Upper lobe of right lung (tissue), 1 donor: Measurements from ENCODE around the gene TMEM59L. TPM values are rescaled to one million over a fixed set of nuclear protein-coding genes. Genes with fewer than 3 reads are reported as not detected.
A peak's percentile ranks its signal among the peaks of the same experiment; 100 is the strongest.

Experiments used
- ATAC-seq: fragments of 200-7000 bp; cut with Tn5 transposase; one replicate; pipeline ENCODE4 v1.9.1; 2020; ENCODE audit warnings: mild to moderate bottlenecking, moderate library complexity
- DNase-seq: peaks from one replicate; pipeline ENCODE4 v3.0.0-alpha.2; 2020
- H3K27ac ChIP-seq: fragments of 200-600 bp; one replicate; pipeline ENCODE4 v1.8.0; 2022
- H3K27me3 ChIP-seq: fragments of 200-600 bp; one replicate; pipeline ENCODE4 v1.8.0; 2022; ENCODE audit warnings: mild to moderate bottlenecking
- H3K36me3 ChIP-seq: fragments of 200-600 bp; one replicate; pipeline ENCODE4 v1.8.0; 2022
- H3K4me1 ChIP-seq: fragments of 200-600 bp; one replicate; pipeline ENCODE4 v1.8.0; 2022
- H3K4me3 ChIP-seq: fragments of 200-600 bp; one replicate; pipeline ENCODE4 v1.8.0; 2022; ENCODE audit warnings: mild to moderate bottlenecking
- H3K9me3 ChIP-seq: fragments of 200-600 bp; one replicate; pipeline ENCODE4 v1.8.0; 2022
- intact Hi-C: fragments of 100-400 bp; cut with DNase I; formaldehyde crosslinking; loops from one replicate; pipeline ENCODE4 v1.11.0; 2022
- total RNA-seq: library from RNA; stranded (reverse); fragmentation: NEBNext Ultra II Directional; extraction: Animal tissue kit (Norgen Biotek cat#: 25700); gene quantifications from one replicate; pipeline ENCODE4 v1.2.1, GENCODE V29; 2021
- TF ChIP-seq, protein P1 (sequence below): fragments of 200-600 bp; IDR thresholded peaks from one replicate; pipeline ENCODE4 v1.8.0; 2022; ENCODE audit warnings: antibody characterized with exemption
- donor health status: DM: no; HTN: yes; CAD: no; lungs with severe emphysema.

Gene TMEM59L
- total RNA-seq, 1 donor from 2014 or later = 2.2 TPM

DNA sequence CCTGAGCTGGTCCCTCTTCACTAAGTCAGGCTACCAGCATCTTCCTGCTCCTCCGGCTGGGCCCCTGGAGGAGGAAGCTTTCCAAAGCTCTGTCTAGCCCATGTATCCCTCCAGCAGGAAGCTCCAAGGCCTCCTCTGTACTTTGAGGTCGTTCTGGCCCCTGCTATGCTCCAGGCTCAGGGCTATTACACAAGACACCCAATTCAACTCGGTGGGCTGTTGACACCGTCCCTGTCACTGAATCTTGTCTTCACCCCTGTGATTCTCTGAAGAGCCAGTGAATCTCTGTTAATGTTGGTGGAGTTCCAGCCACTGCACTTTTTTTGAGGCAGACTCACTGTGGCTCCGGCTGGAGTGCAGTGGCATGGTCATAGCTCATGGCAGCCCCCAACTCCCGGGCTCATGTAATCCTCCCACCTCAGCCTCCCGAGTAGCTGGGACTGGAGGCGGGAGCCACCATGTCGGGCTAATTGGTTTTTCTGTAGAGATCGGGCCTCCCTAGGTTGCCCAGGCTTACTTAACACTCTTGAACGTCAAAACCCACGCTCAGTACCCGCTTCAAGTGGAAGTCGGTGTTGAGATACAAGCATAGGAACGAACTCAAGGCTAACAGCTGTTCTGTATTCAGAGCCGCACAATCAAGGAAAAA lies 24.6 kb upstream of the TMEM59L start:
- TF ChIP-seq, protein P1, sequence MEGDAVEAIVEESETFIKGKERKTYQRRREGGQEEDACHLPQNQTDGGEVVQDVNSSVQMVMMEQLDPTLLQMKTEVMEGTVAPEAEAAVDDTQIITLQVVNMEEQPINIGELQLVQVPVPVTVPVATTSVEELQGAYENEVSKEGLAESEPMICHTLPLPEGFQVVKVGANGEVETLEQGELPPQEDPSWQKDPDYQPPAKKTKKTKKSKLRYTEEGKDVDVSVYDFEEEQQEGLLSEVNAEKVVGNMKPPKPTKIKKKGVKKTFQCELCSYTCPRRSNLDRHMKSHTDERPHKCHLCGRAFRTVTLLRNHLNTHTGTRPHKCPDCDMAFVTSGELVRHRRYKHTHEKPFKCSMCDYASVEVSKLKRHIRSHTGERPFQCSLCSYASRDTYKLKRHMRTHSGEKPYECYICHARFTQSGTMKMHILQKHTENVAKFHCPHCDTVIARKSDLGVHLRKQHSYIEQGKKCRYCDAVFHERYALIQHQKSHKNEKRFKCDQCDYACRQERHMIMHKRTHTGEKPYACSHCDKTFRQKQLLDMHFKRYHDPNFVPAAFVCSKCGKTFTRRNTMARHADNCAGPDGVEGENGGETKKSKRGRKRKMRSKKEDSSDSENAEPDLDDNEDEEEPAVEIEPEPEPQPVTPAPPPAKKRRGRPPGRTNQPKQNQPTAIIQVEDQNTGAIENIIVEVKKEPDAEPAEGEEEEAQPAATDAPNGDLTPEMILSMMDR = no peak
- DNase-seq = no peak
- no peak for ATAC-seq
- intact Hi-C loops = no loop called here
- H3K4me1 ChIP-seq = peaks cover 20% of the 10 kb centered on the region
- H3K9me3 ChIP-seq = no peaks in the 10 kb centered on the region
- no peaks in the 10 kb centered on the region for H3K27me3 ChIP-seq
- H3K4me3 ChIP-seq = peak overlapping the region; percentile 88
- peak overlapping the region; percentile 90 for H3K27ac ChIP-seq
- H3K36me3 ChIP-seq = peaks cover 15% of the 10 kb centered on the region

DNA sequence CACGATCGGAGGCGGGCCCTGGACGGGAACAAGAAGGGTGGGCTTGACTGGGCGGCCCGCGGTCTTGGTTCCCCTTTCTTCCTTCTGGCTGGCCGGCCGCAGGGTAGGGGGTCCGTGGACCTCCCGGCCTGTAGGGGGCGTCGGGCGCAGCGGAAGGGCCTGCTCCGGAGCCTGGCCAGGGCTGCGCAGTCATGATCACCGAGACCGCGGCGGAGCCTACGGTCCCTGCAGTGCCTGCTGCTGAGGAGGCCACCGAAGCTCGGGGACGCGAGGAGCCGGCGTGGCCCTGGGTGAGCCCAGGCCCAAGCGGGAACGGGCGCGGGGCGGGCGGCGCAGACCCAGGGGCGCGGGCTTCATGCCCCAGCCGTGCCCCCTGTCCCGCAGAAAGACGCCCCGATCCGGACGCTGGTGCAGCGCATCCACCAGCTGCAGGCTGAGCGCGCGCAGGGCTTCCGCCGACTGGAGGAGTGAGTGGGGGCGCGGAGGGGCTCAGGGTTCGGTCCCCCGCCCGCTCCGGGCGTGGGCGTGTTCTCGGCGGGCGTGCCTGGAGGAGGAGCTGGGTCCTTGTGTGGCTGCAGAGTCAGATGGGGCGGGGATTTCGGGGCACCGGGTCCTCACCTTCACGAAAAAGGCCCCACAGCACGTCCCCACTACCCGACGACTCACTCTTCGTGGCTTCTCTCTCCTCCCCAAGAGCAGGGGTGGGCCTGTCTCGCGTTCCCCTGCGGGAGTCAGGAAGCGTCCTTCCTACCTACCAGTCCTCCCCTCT lies 23.9 kb upstream of the TMEM59L start, which contains the start of gene REX1BD:
REX1BD (plus strand) TSS at position 188 of the 769 bp plus-strand sequence; CDS start at position 192, 4 bp downstream.
- H3K4me1 ChIP-seq = peaks cover 20% of the 10 kb centered on the region
- peak within 1 kb of the TSS; percentile 90 for H3K27ac ChIP-seq
- no peaks in the 10 kb centered on the region for H3K9me3 ChIP-seq
- peak; percentile 92 for DNase-seq
- intact Hi-C loops = no loop called here
- no peaks in the 10 kb centered on the region for H3K27me3 ChIP-seq
- peak within 1 kb of the TSS; percentile 88 for H3K4me3 ChIP-seq
- TF ChIP-seq, protein P1 = peak; percentile 94
- ATAC-seq = peak; percentile 94
- H3K36me3 ChIP-seq = peaks cover 15% of the 10 kb centered on the region

DNA sequence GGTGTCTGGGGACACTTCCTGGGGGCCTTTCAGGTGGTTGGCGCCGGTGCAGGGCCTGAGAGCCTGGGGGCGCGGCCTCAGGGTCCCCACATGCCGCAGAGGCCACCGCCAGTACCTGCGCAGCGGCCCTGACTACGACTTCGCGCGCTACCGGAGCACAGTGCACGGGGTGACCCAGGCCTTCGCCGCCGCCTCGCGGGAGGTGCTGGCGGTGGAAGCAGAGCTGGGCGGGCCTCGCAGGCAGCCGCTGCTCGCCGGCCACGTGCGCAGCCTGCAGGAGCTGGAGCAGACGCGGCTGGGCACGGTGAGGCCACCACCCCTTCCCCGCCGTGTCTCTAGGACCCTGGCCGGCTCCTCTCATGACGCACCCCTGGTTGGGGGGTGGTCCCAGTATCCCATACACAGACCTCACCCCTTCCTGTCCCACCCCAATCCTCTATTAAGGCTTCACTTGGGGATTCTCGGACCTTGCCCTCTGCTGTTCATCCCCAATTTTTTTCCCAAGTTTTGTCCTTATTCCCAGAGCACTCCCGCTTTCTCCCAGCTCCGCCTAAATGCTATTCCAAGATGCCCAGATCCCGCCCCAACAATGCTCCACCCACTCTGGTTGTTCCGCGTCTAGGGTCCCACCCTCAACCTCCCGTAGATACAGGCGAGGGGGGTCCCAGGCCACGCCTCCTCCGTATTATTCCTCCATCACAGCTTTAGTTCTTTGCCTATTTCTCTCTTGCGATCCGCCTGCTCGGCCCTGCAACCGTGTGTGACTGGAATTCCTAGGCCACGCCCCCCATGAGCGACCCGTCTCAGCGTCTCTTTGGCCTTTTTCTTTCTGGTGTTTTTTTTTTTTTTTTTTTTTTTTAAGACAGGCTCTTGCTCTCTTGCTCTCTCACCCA lies 23.0 kb upstream of the TMEM59L start:
- Histone ChIP-seq H3K27me3 (no peaks in the 10 kb centered on the region), H3K36me3 (peaks cover 15% of the 10 kb centered on the region), H3K9me3 (no peaks in the 10 kb centered on the region), H3K27ac (peak overlapping the region; percentile 90), H3K4me1 (peaks cover 23% of the 10 kb centered on the region), H3K4me3 (peak overlapping the region; percentile 88)
- TF ChIP-seq, protein P1 = no peak
- peak; percentile 77 for ATAC-seq
- DNase-seq = peak; percentile 90
- intact Hi-C loops = loop anchor here (10.0 kb wide), 1 partner anchor 265 kb away; no protein-coding TSS in a partner anchor

DNA sequence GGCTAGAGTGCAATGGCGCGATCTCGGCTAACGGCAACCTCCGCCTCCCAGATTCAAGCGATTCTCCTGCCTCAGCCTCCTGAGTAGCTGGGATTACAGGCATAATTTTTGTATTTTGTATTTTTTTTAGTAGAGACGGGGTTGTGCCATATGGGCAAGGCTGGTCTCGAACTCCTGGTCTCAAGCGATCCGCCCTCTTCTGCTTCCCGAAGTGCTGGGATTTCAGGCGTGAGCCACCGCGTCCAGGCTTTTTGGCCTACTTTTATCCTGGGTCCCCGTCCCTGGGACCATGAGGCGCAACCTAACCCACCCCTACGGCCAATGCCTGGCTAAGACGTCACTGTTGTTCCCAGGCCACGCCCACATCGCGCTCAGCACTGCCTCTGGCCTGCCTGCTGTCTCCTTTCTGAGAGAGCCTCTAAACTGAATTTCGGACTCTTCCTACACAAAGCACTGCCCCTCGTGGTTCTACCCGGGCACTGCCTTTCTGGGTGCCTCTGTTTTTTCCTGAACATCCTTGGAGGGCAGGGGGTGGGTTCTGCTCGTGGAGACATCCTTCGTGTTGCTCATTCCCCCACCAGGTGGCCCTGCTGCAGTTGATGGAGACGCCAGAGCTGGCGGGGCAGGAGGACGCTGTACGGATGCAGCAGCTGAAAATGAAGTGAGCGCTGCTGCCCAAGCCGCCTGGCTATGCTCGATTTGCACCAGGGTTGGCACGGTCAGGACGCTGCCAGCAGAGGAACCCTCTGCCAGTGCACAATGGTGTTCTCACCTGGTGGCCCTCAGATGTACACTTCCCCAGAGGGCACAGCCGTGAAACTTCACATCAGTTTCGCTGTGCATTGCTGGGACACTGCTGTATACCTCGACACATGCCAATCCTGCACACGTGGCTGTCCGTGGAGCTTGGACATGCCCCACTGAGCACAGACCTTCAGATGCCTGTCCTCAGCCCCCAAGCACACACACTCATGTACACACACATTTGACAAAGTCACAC lies 22.1 kb upstream of the TMEM59L start:
- DNase-seq (peak; percentile 62), ATAC-seq (no peak)
- peaks cover 28% of the 10 kb centered on the region for H3K4me1 ChIP-seq
- H3K9me3 ChIP-seq = no peaks in the 10 kb centered on the region
- H3K27me3 ChIP-seq = no peaks in the 10 kb centered on the region
- TF ChIP-seq, protein P1 = no peak
- H3K4me3 ChIP-seq = no peak overlapping the region
- H3K36me3 ChIP-seq = peaks cover 15% of the 10 kb centered on the region
- H3K27ac ChIP-seq = no peak overlapping the region
- intact Hi-C loops = loop anchor here (10.0 kb wide), 1 partner anchor 264 kb away; no protein-coding TSS in a partner anchor
